Thyroid gland (tissue), 4 donors: ENCODE results near the gene POLD1. TPM values are rescaled to one million over a fixed set of nuclear protein-coding genes. Genes with fewer than 3 reads are reported as not detected.

Experiments
- DNase-seq, 2 donors: peaks; one replicate each; pipeline ENCODE4 v3.0.0-alpha.2; 2019
- H3K27ac ChIP-seq, 3 donors: fragments of 200-600 bp; sonication (generic); 1 replicate in 2 of 3; 2 replicates in 1 of 3; pipeline ENCODE4 v1.5.1; 2016 to 2019; ENCODE audit warnings: mild to moderate bottlenecking in 1 of 3, moderate library complexity in 1 of 3
- H3K27me3 ChIP-seq: fragments of 200-600 bp; sonication (generic); one replicate; pipeline ENCODE4 v1.5.1; 2019
- H3K36me3 ChIP-seq, 2 donors: fragments of 200-600 bp; sonication (generic); one replicate each; pipeline ENCODE4 v1.5.1; 2016 to 2019
- H3K4me1 ChIP-seq, 2 donors: fragments of 200-600 bp; sonication (generic); one replicate each; pipeline ENCODE4 v1.5.1; 2017 to 2019
- H3K4me3 ChIP-seq, 3 donors: fragments of 200-600 bp; sonication (generic); replicated peaks in 1 of 3; 1 replicate in 2 of 3; 2 replicates in 1 of 3; pipeline ENCODE4 v1.5.1; 2016; ENCODE audit warnings: mild to moderate bottlenecking in 1 of 3
- H3K9me3 ChIP-seq: fragments of 200-600 bp; sonication (generic); one replicate; pipeline ENCODE4 v1.5.1; 2017
- POLR2A ChIP-seq, 2 donors: fragments of 450-650 bp; IDR thresholded peaks; one replicate each; pipeline ENCODE4 v1.6.1; 2017; ENCODE audit warnings: antibody characterized with exemption in 2 of 2, mild to moderate bottlenecking in 2 of 2, moderate library complexity in 1 of 2
- WGBS, 2 donors: methylation state at CpG; one replicate each; pipeline ENCODE4 v1.1.5; 2017; 5-methylcytosine and 5-hydroxymethylcytosine counted together
- intact Hi-C: fragments of 100-400 bp; cut with DNase I; formaldehyde crosslinking; loops from one replicate; pipeline ENCODE4 v1.15.1; 2023
- total RNA-seq, 4 donors: library from RNA; depleted of rRNA; stranded (reverse); fragments of >200 nt; gene quantifications; one replicate each; pipeline ENCODE4 v1.2.3, GENCODE V29; 2016
- TF ChIP-seq, protein P1 (sequence below), 6 experiments: fragments of 200-600 bp in 3 of 6; fragments of 450-650 bp in 3 of 6; sonication (generic) in 3 of 6; IDR thresholded peaks; one replicate each; pipeline ENCODE4 v1.5.1; 2016 to 2019; ENCODE audit warnings: antibody characterized with exemption in 6 of 6, mild to moderate bottlenecking in 2 of 6, inconsistent platforms in 1 of 6, moderate library complexity in 1 of 6

The POLD1 gene
- total RNA-seq, 4 donors from 2014 or later = 12.9 to 27.5 (median 19.0) TPM

DNA sequence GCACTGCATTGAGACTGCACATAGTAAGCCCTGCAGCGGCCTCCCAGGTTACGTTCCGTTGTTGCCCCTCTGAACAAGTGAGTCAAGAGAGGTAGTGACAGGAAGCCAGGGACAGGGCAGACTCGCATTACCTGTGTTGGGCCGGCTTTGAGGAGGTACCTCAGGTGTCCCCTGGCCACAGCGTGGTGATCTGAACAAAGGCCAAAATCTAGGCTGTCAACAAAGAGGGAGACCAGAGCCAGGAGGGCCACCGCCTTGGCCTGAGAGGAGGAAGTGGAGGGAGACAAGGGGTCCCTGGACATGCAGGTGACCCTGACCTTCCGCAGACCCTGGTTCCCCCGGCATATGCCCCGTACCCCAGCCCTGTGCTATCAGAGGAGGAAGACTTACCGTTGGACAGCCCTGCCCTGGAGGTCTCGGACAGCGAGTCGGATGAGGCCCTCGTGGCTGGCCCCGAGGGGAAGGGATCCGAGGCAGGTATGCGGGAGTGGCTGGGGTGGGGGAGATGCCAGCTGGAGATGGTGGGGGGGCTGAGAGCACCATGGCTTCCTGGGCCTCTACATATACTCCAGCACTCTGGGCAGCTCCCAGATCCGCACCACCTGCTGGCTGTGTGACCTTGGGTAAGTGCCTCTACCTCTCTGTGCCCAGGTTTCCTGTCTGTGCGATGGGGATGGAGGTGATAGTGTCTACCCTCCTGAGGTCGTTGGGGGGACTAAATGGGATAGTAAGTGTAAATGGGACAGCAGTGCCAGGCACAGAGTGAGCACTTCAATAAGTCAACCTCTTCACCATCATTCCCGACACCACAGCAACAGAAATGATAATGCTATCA, 39.3 kb downstream of the POLD1 start:
- intact Hi-C loops = no loop called here
- peaks cover 8% of the 10 kb centered on the region for H3K27me3 ChIP-seq

DNA sequence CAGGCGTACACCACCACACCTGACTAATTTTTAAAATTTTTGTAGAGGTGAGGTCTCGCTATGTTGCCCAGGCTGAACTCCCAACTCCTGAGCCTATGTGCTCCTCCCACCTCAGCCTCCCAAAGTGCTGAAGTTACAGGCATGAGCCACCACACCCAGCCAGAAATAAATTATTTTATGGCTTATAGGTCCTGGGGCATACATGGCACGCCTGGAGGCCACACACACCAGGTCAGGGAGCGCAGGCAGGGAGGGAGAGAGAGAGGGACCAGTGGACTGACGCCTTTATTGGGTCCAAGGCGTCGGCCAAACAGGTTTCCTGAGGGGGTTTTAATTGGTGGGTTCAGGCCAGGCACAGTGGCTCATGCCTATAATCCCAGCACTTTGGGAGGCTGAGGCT, 41.4 kb downstream of the POLD1 start:
- no peak for TF ChIP-seq POLR2A (IDR thresholded peaks at IDR 0.05)
- TF ChIP-seq, protein P1, sequence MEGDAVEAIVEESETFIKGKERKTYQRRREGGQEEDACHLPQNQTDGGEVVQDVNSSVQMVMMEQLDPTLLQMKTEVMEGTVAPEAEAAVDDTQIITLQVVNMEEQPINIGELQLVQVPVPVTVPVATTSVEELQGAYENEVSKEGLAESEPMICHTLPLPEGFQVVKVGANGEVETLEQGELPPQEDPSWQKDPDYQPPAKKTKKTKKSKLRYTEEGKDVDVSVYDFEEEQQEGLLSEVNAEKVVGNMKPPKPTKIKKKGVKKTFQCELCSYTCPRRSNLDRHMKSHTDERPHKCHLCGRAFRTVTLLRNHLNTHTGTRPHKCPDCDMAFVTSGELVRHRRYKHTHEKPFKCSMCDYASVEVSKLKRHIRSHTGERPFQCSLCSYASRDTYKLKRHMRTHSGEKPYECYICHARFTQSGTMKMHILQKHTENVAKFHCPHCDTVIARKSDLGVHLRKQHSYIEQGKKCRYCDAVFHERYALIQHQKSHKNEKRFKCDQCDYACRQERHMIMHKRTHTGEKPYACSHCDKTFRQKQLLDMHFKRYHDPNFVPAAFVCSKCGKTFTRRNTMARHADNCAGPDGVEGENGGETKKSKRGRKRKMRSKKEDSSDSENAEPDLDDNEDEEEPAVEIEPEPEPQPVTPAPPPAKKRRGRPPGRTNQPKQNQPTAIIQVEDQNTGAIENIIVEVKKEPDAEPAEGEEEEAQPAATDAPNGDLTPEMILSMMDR (IDR thresholded peaks at IDR 0.05) = no peak
- intact Hi-C loops = no loop called here
- Histone ChIP-seq H3K4me3 (no peak overlapping the region), H3K9me3 (no peaks in the 10 kb centered on the region), H3K27me3 (no peaks in the 10 kb centered on the region), H3K4me1 (peaks cover 8 to 13% of the 10 kb centered on the region in 2 donors), H3K27ac (no peak overlapping the region), H3K36me3 (no peaks in the 10 kb centered on the region)
- DNase-seq = no peak
- WGBS, 2 donors = 78 to 95% methylated on average over 7 of the region's 7 CpGs

More for the DNA sequence above, 39.3 kb downstream of the POLD1 start:
- no peaks in the 10 kb centered on the region for H3K9me3 ChIP-seq
- H3K36me3 ChIP-seq = no peaks in the 10 kb centered on the region
- no peak for TF ChIP-seq POLR2A (IDR thresholded peaks at IDR 0.05)
- TF ChIP-seq, protein P1 (IDR thresholded peaks at IDR 0.05) = no peak
- WGBS, 2 donors = 78 to 84% methylated on average over 14 to 19 of the region's 22 CpGs
- DNase-seq = no peak
- H3K4me1 ChIP-seq = peaks cover 8% of the 10 kb centered on the region in 2 donors
- no peak overlapping the region for H3K27ac ChIP-seq
- H3K4me3 ChIP-seq = no peak overlapping the region

DNA sequence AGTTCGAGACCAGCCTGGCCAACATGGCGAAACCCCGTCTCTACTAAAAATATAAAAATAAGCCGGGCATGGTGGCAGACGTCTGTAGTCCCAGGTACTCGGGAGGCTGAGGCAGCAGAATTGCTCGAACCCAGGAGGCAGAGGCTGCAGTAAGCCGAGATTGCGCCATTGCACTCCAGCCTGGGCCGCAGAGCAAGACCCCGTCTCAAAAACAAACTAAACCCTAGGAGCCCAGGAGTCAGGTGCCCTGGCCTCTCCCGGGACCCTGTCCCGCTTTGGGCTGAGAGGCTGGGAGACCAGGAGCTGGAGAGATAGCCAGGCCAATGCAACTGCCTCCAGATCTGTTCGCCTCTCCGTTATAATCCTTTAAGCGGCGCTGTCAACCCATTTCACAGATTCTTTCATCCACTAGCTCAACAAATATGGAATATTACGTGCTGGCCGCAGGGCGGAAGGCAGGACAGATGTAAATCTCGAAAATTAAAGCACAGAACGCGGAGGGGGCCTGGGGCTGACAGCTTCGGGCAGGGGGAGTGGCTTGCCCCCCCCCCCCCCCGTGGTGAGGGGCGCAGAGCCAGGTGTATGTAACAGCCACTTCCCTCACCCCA, 43.3 kb downstream of the POLD1 start:
- WGBS, 2 donors = 84 to 85% methylated on average over 25 to 26 of the region's 26 CpGs
- Histone ChIP-seq H3K4me1 (peaks cover 12 to 18% of the 10 kb centered on the region in 2 donors), H3K4me3 (peak overlapping the region in 1 of 3 donors; percentile 4), H3K27me3 (no peaks in the 10 kb centered on the region), H3K27ac (peak overlapping the region in 1 of 3 donors; percentile 50), H3K9me3 (no peaks in the 10 kb centered on the region), H3K36me3 (no peaks in the 10 kb centered on the region)
- TF ChIP-seq POLR2A (IDR thresholded peaks at IDR 0.05) = no peak
- TF ChIP-seq, protein P1 (IDR thresholded peaks at IDR 0.05) = no peak
- no peak for DNase-seq
- intact Hi-C loops = no loop called here

DNA sequence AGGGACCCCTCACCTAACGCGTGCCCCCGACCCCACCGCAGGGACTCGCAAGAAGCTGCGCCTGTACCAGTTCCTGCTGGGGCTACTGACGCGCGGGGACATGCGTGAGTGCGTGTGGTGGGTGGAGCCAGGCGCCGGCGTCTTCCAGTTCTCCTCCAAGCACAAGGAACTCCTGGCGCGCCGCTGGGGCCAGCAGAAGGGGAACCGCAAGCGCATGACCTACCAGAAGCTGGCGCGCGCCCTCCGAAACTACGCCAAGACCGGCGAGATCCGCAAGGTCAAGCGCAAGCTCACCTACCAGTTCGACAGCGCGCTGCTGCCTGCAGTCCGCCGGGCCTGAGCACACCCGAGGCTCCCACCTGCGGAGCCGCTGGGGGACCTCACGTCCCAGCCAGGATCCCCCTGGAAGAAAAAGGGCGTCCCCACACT, 43.9 kb downstream of the POLD1 start:
- Histone ChIP-seq H3K4me1 (peaks cover 14 to 22% of the 10 kb centered on the region in 2 donors), H3K27ac (peak overlapping the region in 2 of 3 donors; percentile 17 to 50), H3K36me3 (no peaks in the 10 kb centered on the region), H3K9me3 (no peaks in the 10 kb centered on the region), H3K27me3 (no peaks in the 10 kb centered on the region), H3K4me3 (peak overlapping the region in 1 of 3 donors; percentile 4)
- intact Hi-C loops = no loop called here
- DNase-seq = peak; percentile 92 to 95
- TF ChIP-seq POLR2A (IDR thresholded peaks at IDR 0.05) = peak in 1 of 2 donors; percentile 52
- TF ChIP-seq, protein P1 (IDR thresholded peaks at IDR 0.05) = no peak
- WGBS, 2 donors = 17 to 30% methylated on average over 13 to 14 of the region's 38 CpGs
